NB4 (cell line): ENCODE measurements around the gene VIPR2.

Experiments
- DNase-seq: peaks from one replicate; pipeline ENCODE4 v3.0.0; 2010; ENCODE audit warnings: low read depth
- H3K4me3 ChIP-seq: one replicate; pipeline ENCODE4 v1.5.1; 2011; ENCODE audit warnings: mild to moderate bottlenecking, low read depth, low read length, moderate library complexity
- CTCF ChIP-seq: IDR thresholded peaks from one replicate; pipeline ENCODE4 v1.5.1; 2012; ENCODE audit warnings: low read depth, low read length
- MAX ChIP-seq: IDR thresholded peaks from 2 replicates; pipeline ENCODE4 v1.6.1; 2011; ENCODE audit warnings: low read depth, low read length
- MYC ChIP-seq: IDR thresholded peaks from 2 replicates; pipeline ENCODE4 v1.6.1; 2011; ENCODE audit warnings: low read depth, low read length
- POLR2A ChIP-seq: IDR thresholded peaks from 2 replicates; pipeline ENCODE4 v1.6.1; 2011; ENCODE audit warnings: mild to moderate bottlenecking; ENCODE audit not compliant: insufficient read length; ENCODE audit errors: extremely low read depth

The VIPR2 gene

GRCh38 chr7:159096736-159097581, 47.7 kb downstream of the VIPR2 start:
- TF ChIP-seq POLR2A (no peak), MAX (no peak), CTCF (no peak), MYC (no peak)
- DNase-seq: peak; percentile 50
- no peak overlapping the region for H3K4me3 ChIP-seq

- no peak overlapping the region for H3K4me3 ChIP-seq
- DNase-seq: no peak
- no peak for TF ChIP-seq MYC
- no peak for TF ChIP-seq POLR2A
- TF ChIP-seq CTCF: no peak
- TF ChIP-seq MAX: no peak
Measured at GRCh38 chr7:159095979-159096411, 48.7 kb downstream of the VIPR2 start.

GRCh38 chr7:159094919-159095915, 49.5 kb downstream of the VIPR2 start:
- TF ChIP-seq MYC (no peak), CTCF (no peak), MAX (no peak)
- DNase-seq: no peak
- no peak overlapping the region for H3K4me3 ChIP-seq

- TF ChIP-seq MAX: no peak
- TF ChIP-seq POLR2A: no peak
- TF ChIP-seq CTCF: no peak
- TF ChIP-seq MYC: no peak
- H3K4me3 ChIP-seq: no peak overlapping the region
- DNase-seq: no peak
Measured at GRCh38 chr7:159094023-159094740, 50.5 kb downstream of the VIPR2 start.

GRCh38 chr7:159093351-159093971, 51.2 kb downstream of the VIPR2 start:
- DNase-seq: no peak
- no peak overlapping the region for H3K4me3 ChIP-seq
- TF ChIP-seq POLR2A (no peak), MAX (no peak), MYC (no peak), CTCF (no peak)
